ENCODE data around the gene GFRA1.

GFRA1 gene

GRCh38 chr10:116241642-116242410 is 31.2 kb downstream of the GFRA1 start:
- DNase-seq (ENCODE audit: low read depth, low spot score): no peak

GRCh38 chr10:116241085-116241484 is 31.9 kb downstream of the GFRA1 start:
- no peak for DNase-seq (ENCODE audit: low read depth, low spot score)

- DNase-seq (ENCODE audit: low read depth, low spot score): no peak
Observed at GRCh38 chr10:116240157-116240950, 32.7 kb downstream of the GFRA1 start.

GRCh38 chr10:116239229-116239628 is 33.8 kb downstream of the GFRA1 start:
- no peak for DNase-seq (ENCODE audit: low read depth, low spot score)

- no peak for DNase-seq (ENCODE audit: low read depth, low spot score)
Observed at GRCh38 chr10:116237970-116238369, 35.0 kb downstream of the GFRA1 start.

- DNase-seq (ENCODE audit: low read depth, low spot score): no peak
Observed at GRCh38 chr10:116237260-116237659, 35.7 kb downstream of the GFRA1 start.

- DNase-seq (ENCODE audit: low read depth, low spot score): no peak
Observed at GRCh38 chr10:116233230-116233629, 39.8 kb downstream of the GFRA1 start.

- no peak for DNase-seq (ENCODE audit: low read depth, low spot score)
Observed at GRCh38 chr10:116232613-116233012, 40.4 kb downstream of the GFRA1 start.

GRCh38 chr10:116226766-116227165 is 46.2 kb downstream of the GFRA1 start:
- DNase-seq (ENCODE audit: low read depth, low spot score): no peak

GRCh38 chr10:116226053-116226452 is 47.0 kb downstream of the GFRA1 start:
- no peak for DNase-seq (ENCODE audit: low read depth, low spot score)

GRCh38 chr10:116223289-116223688 is 49.7 kb downstream of the GFRA1 start:
- no peak for DNase-seq (ENCODE audit: low read depth, low spot score)

GRCh38 chr10:116221053-116221452 is 52.0 kb downstream of the GFRA1 start:
- DNase-seq (ENCODE audit: low read depth, low spot score): no peak

- no peak for DNase-seq (ENCODE audit: low read depth, low spot score)
Observed at GRCh38 chr10:116216676-116217075, 56.3 kb downstream of the GFRA1 start.

GRCh38 chr10:116215651-116216050 is 57.4 kb downstream of the GFRA1 start:
- DNase-seq (ENCODE audit: low read depth, low spot score): no peak

GRCh38 chr10:116211682-116212081 is 61.3 kb downstream of the GFRA1 start:
- DNase-seq (ENCODE audit: low read depth, low spot score): no peak

GRCh38 chr10:116210588-116211346 is 62.2 kb downstream of the GFRA1 start:
- no peak for DNase-seq (ENCODE audit: low read depth, low spot score)

GRCh38 chr10:116209781-116210180 is 63.2 kb downstream of the GFRA1 start:
- DNase-seq (ENCODE audit: low read depth, low spot score): no peak

GRCh38 chr10:116208956-116209567 is 63.9 kb downstream of the GFRA1 start:
- no peak for DNase-seq (ENCODE audit: low read depth, low spot score)

GRCh38 chr10:116207690-116208089 is 65.3 kb downstream of the GFRA1 start:
- no peak for DNase-seq (ENCODE audit: low read depth, low spot score)

- no peak for DNase-seq (ENCODE audit: low read depth, low spot score)
Observed at GRCh38 chr10:116203661-116204060, 69.3 kb downstream of the GFRA1 start.

- no peak for DNase-seq (ENCODE audit: low read depth, low spot score)
Observed at GRCh38 chr10:116201670-116202430, 71.2 kb downstream of the GFRA1 start.
